NCI-H1417 (cell line): ENCODE data around the gene CACNA2D1.

Experiments used
- DNase-seq, 3 experiments: peaks; one replicate each; lab custom pipeline; 2025; lab: John Stamatoyannopoulos, UW

Gene CACNA2D1

GRCh38 chr7:81990395-81990794, 453.2 kb downstream of the CACNA2D1 start:
- DNase-seq: no peak

GRCh38 chr7:81986723-81987470, 456.7 kb downstream of the CACNA2D1 start:
- no peak for DNase-seq

- DNase-seq: no peak
Measured at GRCh38 chr7:81983406-81983805, 460.2 kb downstream of the CACNA2D1 start.

DNA sequence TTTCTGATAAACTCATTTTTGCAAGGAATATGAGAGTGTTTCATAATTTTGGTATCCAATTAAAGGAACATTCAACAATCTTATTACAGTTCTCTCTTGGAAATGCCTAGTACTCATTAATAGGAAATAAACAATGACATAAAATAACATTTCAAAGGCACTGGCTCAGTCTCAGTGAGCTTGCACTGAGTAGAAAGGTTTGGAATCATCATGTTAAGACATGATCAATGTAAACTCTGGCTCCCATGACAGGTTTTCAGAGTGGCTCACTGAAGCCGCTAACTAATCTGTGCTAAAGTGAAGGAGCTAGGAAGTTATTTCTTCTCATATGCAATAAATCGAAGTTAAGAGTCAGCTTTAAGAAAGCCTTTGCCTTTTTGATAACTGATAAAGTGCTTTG, 470.5 kb downstream of the CACNA2D1 start:
- peak in 1 of 3 experiments; percentile 18 for DNase-seq

DNA sequence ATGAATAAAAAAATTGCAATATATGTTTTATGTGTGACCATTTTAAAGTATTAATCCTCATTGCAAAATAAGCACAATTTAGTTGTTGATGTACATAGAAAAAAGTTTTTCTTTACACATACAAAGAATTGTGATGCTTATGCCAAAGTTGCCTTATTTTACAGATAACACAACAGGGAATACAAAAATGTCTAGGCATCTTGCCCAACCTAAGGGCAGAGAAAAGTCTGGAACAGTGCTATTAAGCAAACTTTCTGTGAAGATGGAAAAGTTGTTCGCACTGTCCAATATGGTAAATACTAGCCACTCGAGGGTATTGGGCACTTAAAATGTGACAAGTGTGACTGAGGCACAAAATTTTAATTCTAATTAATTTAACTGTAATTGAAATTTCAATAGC, 483.6 kb downstream of the CACNA2D1 start:
- DNase-seq: no peak

- DNase-seq: no peak
Measured at GRCh38 chr7:81957517-81957916, 486.1 kb downstream of the CACNA2D1 start.

- DNase-seq: peak; percentile 16 to 73 (median 23)
Measured at GRCh38 chr7:81956520-81956919, 487.1 kb downstream of the CACNA2D1 start.

DNA sequence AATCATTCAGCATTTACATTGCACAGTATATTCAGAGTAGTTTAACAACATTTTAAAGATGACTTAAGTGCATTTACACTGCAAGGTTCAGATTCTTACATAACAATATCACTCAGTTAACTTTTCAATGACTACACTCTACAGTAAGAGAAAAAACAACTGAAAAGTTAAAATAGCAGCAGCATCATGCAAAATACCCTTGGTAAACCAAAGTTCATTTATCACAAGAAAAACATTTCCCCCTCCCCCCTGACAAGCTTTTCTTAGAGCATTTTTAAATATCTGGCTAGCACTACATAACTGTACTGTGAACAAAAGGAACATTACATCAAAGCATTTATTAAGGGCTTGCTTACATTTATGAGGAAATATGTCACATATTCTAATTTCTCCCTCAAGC, 494.3 kb downstream of the CACNA2D1 start:
- no peak for DNase-seq

- DNase-seq: no peak
Measured at GRCh38 chr7:81944058-81944457, 499.5 kb downstream of the CACNA2D1 start.

- DNase-seq: peak in 2 of 3 experiments; percentile 19 to 41
Measured at GRCh38 chr7:81937091-81937490, 506.5 kb downstream of the CACNA2D1 start.

GRCh38 chr7:81934596-81935301, 508.8 kb downstream of the CACNA2D1 start:
- no peak for DNase-seq

- DNase-seq: no peak
Measured at GRCh38 chr7:81932936-81933335, 510.6 kb downstream of the CACNA2D1 start.

DNA sequence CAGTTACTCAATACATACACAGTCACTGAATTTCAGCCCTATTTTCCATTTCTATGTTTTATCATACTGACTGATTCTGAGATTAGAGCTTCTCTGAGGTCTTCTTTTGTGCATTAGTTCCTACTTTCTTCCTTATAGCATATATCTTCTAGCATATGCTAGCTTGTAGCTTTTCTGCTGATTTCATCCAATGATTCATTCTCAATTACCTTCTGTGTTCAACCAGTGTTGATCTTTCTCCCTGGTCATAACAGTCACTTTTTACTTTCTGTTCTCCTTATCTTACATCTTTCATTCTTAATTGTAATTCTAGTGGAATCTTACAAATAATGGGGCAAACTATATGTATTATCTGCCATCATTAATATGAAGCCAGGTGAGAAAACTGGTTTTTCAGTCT, 514.2 kb downstream of the CACNA2D1 start:
- DNase-seq: no peak

DNA sequence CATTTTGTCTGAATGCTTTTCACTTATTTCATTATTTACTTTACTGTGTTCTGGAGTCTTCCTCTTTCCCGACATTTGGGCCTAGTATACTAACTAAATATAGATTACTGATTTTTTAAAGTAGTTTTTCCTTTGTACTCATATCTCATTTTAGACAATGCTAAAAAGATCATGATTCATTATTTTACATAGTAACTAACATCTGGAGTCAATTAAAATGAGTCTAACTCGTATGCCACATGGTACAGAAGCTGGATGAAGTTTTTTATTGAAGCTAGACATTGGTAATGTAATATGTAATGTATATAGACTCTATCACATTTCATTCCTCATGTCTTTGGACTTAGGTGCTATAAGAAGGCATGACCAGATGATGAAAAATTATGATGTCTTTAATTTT, 517.4 kb downstream of the CACNA2D1 start:
- DNase-seq: no peak

- no peak for DNase-seq
Measured at GRCh38 chr7:81925530-81925929, 518.0 kb downstream of the CACNA2D1 start.

- no peak for DNase-seq
Measured at GRCh38 chr7:81924494-81924893, 519.1 kb downstream of the CACNA2D1 start.

DNA sequence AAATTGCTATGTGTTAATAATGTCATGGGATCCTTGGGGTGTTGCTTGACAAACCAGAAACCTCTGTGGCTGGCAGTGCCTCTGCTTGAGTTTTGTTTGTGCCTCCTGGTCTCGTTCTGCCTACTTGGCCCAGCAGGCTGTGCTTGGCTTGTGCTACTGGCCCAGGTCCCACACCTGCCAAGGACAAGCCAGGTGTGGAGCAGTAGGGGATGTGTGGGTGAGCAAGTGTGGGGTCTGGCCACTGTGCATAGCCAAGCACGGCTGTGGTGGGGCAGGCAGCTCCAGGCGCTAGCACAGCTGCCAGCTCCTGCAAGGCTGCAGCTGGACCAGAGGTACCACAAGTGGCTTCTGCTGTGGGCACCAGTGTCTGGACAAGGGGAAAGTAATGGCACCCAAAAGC, 524.1 kb downstream of the CACNA2D1 start:
- DNase-seq: no peak

GRCh38 chr7:81908220-81908619, 535.4 kb downstream of the CACNA2D1 start:
- no peak for DNase-seq

- no peak for DNase-seq
Measured at GRCh38 chr7:81903115-81903514, 540.5 kb downstream of the CACNA2D1 start.

DNA sequence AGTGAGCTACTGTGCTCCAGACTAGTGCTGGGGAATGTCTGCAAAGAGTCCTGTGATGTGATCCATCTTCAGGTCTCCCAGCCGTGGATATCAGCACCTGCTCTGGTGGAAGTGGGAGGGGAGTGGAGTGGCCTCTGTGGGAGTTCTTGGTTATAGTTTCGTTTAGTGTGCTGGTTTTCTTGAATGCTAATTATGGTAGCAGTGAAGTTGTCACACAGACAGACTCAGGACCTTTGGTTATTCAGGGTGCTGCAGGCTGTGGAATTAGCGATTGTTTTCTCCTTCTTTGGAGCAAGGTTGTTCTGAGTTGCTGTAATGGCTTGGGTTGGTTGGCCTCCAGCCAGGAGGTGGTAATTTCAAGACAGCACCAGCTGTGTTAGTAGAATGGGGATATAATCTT, 541.0 kb downstream of the CACNA2D1 start:
- DNase-seq: no peak
